ENCODE data around the gene SND1. TPM values are rescaled to one million over a fixed set of nuclear protein-coding genes. Genes with fewer than 3 reads are reported as not detected.

SND1 gene
- total and polyA plus RNA-seq, 2 donors (not counting 3 experiments of a cell fraction or from before 2014, with no cell fraction given): 116 to 249 TPM

GRCh38 chr7:128006550-128007302 is 354.7 kb downstream of the SND1 start:
- Histone ChIP-seq H3K9me1 (replicated peaks; ENCODE audit: control insufficient read depth, extremely low read depth, insufficient read depth, low read length) (no peaks in the 10 kb centered on the region), H3K79me2 (ENCODE audit: control insufficient read depth, insufficient read depth, low read length) (no peaks in the 10 kb centered on the region), H2AFZ (ENCODE audit: low read depth, low read length) (no peak overlapping the region), H3K4me2 (ENCODE audit: insufficient read depth, low read length) (no peak overlapping the region), H3K9ac (replicated peaks; ENCODE audit: extremely low read depth, insufficient read depth, low read length) (no peak overlapping the region), H3K27ac (ENCODE audit: insufficient read depth, low read depth, low read length) (no peak overlapping the region), H3K27me3 (ENCODE audit: control insufficient read depth in 2 of 2, insufficient read depth in 2 of 2, low read length in 2 of 2) (no peaks in the 10 kb centered on the region), H4K20me1 (replicated peaks; ENCODE audit: control insufficient read depth, extremely low read depth, insufficient read depth, low read length) (no peaks in the 10 kb centered on the region), H3K4me3 (replicated peaks in 1 of 3; ENCODE audit: insufficient read depth in 1 of 3, low read depth in 1 of 3, low read length in 3 of 3) (no peak overlapping the region), H3K4me1 (ENCODE audit: control insufficient read depth, extremely low read depth, insufficient read depth, low read length) (no peaks in the 10 kb centered on the region), H3K9me3 (replicated peaks; ENCODE audit: control insufficient read depth, insufficient read depth, low read length) (no peaks in the 10 kb centered on the region), H3K36me3 (ENCODE audit: control insufficient read depth in 2 of 2, extremely low read depth in 1 of 2, insufficient read depth in 2 of 2, low read length in 2 of 2) (peaks cover 2% of the 10 kb centered on the region in 2 experiments)
- TF ChIP-seq EZH2 (IDR thresholded peaks at IDR 0.05; ENCODE audit: borderline replicate concordance, low read depth, low read length, severe bottlenecking) (no peak), JUN (IDR thresholded peaks at IDR 0.05; ENCODE audit: borderline replicate concordance, insufficient read depth, insufficient read length, low read depth) (no peak), MAX (IDR thresholded peaks at IDR 0.05; ENCODE audit: insufficient read depth, insufficient read length) (no peak), CTCF (IDR thresholded peaks at IDR 0.05; ENCODE audit: extremely low read depth in 1 of 2, insufficient read depth in 1 of 2, low read depth in 1 of 2, low read length in 2 of 2) (no peak), POLR2AphosphoS5 (IDR thresholded peaks at IDR 0.05; ENCODE audit: insufficient read depth, low read depth, low read length) (no peak), POLR2A (IDR thresholded peaks at IDR 0.05; ENCODE audit: low read depth, low read length) (no peak), GATA2 (IDR thresholded peaks at IDR 0.05; ENCODE audit: insufficient read depth, insufficient read length, low read depth, low read length) (no peak), MYC (IDR thresholded peaks at IDR 0.05; ENCODE audit: low read depth, low read length) (no peak), FOS (IDR thresholded peaks at IDR 0.05; ENCODE audit: borderline replicate concordance, insufficient read depth, low read length) (no peak)
- DNase-seq (ENCODE audit: low read depth, low spot score) (no peak), FAIRE-seq (no peak)
- ChIA-PET CTCF (interaction anchor here (0.8 kb wide), 1 partner anchor 60 kb away, joined by 3 read pairs; no protein-coding TSS in a partner anchor), POLR2A (no interaction called here)
- dilution Hi-C loops (cut with MboI; ENCODE audit: extremely low pct_ligation_motif_present, low sequenced_read_pairs): no loop called here
- intact Hi-C loops (cut with micrococcal nuclease): no loop called here
- no TSS peak for BruUV-seq (replicated peaks)

Measured in endothelial cell of umbilical vein (primary cell).